Loucy (cell line): ENCODE data around the gene C1orf159.

Source experiments
- EZH2phosphoT487 ChIP-seq: fragments of 200-600 bp; IDR thresholded peaks from 2 replicates; pipeline ENCODE4 v1.6.1; 2018; ENCODE audit warnings: antibody characterized with exemption, mild to moderate bottlenecking, moderate library complexity, borderline replicate concordance
- TF ChIP-seq, protein P1 (sequence below): fragments of 200-600 bp; sonication (generic); conservative IDR thresholded peaks from 2 replicates; pipeline ENCODE4 v1.5.1; 2014; ENCODE audit warnings: mild to moderate bottlenecking, antibody characterized with exemption, low read length

DNA sequence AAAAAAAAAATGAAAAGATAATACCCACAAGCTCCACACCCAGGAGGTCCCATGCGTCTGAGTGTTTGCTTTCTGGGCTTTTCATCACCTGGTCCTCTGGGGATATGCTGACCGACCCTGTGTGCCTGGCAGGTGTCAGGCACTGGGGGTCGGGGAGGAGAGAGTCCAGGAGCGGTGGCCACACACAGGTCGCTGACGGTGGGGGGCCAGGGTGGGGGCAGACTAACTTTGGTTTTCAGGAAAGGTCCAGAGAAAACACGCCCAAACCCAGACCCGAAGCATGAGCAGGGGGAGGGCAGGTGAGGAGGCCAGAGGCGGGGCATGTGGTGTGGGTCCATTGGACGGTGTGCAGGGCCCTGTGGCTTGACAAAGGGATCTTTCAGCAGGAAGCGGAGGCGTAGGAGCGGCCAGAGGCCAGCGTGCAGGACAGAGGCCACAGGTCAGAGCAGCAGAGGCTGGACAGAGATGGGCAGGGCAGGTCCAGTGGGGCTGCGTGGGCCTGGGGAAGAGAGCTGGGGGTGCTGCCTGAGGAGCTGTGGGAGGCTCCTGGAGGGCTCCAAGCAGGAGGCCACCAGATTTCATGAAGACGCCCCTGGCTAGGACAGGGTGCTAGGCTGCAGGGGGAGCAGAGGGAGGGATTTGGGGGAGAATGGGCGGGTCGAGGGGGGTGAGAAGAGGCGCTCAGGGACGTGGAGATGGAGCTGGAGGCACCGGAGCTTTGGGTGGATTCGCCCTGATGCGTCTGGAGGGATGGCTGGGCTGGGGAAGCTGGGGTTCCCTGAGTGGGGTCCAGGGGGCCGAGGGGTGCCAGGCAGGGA, 57.6 kb downstream of the C1orf159 start:
- TF ChIP-seq, protein P1, sequence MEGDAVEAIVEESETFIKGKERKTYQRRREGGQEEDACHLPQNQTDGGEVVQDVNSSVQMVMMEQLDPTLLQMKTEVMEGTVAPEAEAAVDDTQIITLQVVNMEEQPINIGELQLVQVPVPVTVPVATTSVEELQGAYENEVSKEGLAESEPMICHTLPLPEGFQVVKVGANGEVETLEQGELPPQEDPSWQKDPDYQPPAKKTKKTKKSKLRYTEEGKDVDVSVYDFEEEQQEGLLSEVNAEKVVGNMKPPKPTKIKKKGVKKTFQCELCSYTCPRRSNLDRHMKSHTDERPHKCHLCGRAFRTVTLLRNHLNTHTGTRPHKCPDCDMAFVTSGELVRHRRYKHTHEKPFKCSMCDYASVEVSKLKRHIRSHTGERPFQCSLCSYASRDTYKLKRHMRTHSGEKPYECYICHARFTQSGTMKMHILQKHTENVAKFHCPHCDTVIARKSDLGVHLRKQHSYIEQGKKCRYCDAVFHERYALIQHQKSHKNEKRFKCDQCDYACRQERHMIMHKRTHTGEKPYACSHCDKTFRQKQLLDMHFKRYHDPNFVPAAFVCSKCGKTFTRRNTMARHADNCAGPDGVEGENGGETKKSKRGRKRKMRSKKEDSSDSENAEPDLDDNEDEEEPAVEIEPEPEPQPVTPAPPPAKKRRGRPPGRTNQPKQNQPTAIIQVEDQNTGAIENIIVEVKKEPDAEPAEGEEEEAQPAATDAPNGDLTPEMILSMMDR = no peak
- no peak for TF ChIP-seq EZH2phosphoT487
